ENCODE results near the gene MFSD6. TPM values are rescaled to one million over a fixed set of nuclear protein-coding genes. Genes with fewer than 3 reads are reported as not detected.

MFSD6 gene
- total and polyA plus RNA-seq, 9 donors, result 7.7 to 68.1 (median 11.8) TPM

DNA sequence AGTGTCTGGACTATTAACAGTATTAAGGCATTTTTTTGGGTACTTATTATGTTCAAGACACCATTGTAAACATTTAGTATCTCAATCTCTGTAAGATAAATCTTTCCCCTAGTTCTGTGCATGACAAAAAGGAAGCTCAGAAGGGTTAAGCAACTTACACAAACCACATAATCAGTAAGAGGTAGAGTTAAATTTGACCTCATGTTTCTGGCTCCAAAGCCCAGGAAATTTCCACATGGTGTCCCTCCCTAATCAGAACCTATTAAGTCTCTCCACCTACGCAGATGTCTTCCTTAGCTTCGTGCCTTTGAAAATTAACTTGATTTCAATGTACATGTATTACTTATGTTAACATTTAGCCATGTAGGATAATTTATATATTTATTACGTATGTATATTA, 2.0 kb downstream of the MFSD6 start:
- TF ChIP-seq, protein P1, sequence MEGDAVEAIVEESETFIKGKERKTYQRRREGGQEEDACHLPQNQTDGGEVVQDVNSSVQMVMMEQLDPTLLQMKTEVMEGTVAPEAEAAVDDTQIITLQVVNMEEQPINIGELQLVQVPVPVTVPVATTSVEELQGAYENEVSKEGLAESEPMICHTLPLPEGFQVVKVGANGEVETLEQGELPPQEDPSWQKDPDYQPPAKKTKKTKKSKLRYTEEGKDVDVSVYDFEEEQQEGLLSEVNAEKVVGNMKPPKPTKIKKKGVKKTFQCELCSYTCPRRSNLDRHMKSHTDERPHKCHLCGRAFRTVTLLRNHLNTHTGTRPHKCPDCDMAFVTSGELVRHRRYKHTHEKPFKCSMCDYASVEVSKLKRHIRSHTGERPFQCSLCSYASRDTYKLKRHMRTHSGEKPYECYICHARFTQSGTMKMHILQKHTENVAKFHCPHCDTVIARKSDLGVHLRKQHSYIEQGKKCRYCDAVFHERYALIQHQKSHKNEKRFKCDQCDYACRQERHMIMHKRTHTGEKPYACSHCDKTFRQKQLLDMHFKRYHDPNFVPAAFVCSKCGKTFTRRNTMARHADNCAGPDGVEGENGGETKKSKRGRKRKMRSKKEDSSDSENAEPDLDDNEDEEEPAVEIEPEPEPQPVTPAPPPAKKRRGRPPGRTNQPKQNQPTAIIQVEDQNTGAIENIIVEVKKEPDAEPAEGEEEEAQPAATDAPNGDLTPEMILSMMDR (IDR thresholded peaks at IDR 0.05), result no peak
- TF ChIP-seq EP300 (IDR thresholded peaks at IDR 0.05), result no peak
- H3K4me3 ChIP-seq, result no peak overlapping the region
- WGBS, 3 donors, result 69 to 87% (median 77%) methylated on average over 3 of the region's 3 CpGs
- DNase-seq, result no peak
- no peaks in the 10 kb centered on the region for H3K36me3 ChIP-seq
- intact Hi-C loops (cut with DNase I), result no loop called here
- no peaks in the 10 kb centered on the region for H3K27me3 ChIP-seq
- H3K9me3 ChIP-seq, result no peaks in the 10 kb centered on the region
- peaks cover 3% of the 10 kb centered on the region for H3K4me1 ChIP-seq (ENCODE audit: insufficient read depth)
- H3K27ac ChIP-seq, result no peak overlapping the region

DNA sequence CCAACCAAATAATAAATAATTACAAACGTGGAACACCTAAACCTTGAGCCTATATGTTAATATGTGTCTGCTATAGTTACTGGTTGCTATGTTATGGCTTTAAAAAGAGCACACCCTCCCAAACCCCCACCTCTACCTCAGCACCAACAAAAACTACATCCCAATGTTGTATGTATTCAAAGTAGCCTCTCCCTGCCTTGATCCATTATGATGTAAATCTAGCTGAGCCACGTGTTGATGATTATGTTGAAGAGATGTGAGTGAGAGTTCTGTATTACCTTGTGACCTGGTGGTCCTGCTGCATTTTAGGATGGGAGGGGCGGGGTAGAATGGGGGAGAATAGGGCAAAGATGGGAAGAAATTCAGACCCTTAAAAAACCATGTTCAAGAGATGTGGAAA, 4.8 kb downstream of the MFSD6 start:
- WGBS, 3 donors, result 72 to 77% (median 77%) methylated on average over 3 of the region's 3 CpGs
- no peak overlapping the region for H3K4me3 ChIP-seq
- no peak for DNase-seq
- H3K4me1 ChIP-seq (ENCODE audit: insufficient read depth), result no peaks in the 10 kb centered on the region
- TF ChIP-seq POLR2A (IDR thresholded peaks at IDR 0.05), result no peak
- TF ChIP-seq EP300 (IDR thresholded peaks at IDR 0.05), result no peak
- TF ChIP-seq, protein P1 (IDR thresholded peaks at IDR 0.05), result no peak
- H3K9me3 ChIP-seq, result no peaks in the 10 kb centered on the region
- H3K27me3 ChIP-seq, result no peaks in the 10 kb centered on the region
- no peak overlapping the region for H3K27ac ChIP-seq
- intact Hi-C loops (cut with DNase I), result no loop called here
- H3K36me3 ChIP-seq, result no peaks in the 10 kb centered on the region

DNA sequence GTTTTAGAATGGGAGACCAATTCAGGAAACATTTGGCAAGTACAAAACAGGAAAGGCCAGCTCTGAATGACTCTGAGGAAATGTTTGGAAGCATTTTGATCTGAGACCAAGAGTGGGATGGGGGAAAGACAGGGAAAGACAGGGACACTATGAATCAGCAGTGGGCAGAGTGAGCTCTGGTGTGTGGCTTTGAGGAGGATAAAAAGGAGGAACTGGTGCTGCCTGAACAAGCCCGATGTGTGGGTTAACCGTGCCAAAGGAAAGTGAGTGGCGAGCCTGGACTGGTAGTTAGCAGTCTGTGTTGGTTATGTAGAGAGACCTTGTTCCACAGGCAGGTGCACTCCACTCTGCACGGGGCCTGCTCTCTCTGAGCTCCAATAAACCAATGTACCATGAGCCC, 5.3 kb downstream of the MFSD6 start:
- H3K4me3 ChIP-seq, result no peak overlapping the region
- no peaks in the 10 kb centered on the region for H3K27me3 ChIP-seq
- DNase-seq, result no peak
- WGBS, 3 donors, result 83 to 88% (median 86%) methylated on average over 4 of the region's 4 CpGs
- no peak overlapping the region for H3K27ac ChIP-seq
- no peaks in the 10 kb centered on the region for H3K9me3 ChIP-seq
- no peaks in the 10 kb centered on the region for H3K36me3 ChIP-seq
- H3K4me1 ChIP-seq (ENCODE audit: insufficient read depth), result no peaks in the 10 kb centered on the region
- TF ChIP-seq EP300 (IDR thresholded peaks at IDR 0.05) (no peak), POLR2A (IDR thresholded peaks at IDR 0.05) (no peak)
- TF ChIP-seq, protein P1 (IDR thresholded peaks at IDR 0.05), result no peak
- intact Hi-C loops (cut with DNase I), result no loop called here

DNA sequence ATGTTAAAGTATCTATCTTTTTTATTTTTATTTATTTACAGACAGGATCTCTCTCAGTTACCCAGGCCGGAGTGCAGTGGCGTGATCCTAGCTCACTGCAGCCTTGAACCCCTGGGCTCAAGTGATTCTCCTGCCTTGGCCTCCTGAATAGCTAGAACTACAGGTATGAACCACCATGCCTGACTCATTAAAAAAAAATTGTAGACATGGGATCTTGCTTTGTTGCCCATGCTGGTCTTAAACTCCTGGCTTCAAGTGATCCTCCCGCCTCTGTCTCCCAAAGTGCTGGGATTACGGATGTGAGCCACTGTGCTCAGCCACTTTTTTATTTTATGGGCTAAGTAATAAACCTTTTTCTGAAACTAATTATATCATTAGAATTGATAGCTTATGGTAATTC, 7.1 kb downstream of the MFSD6 start:
- no peak for TF ChIP-seq EP300 (IDR thresholded peaks at IDR 0.05)
- TF ChIP-seq, protein P1 (IDR thresholded peaks at IDR 0.05), result no peak
- TF ChIP-seq POLR2A (IDR thresholded peaks at IDR 0.05), result no peak
- WGBS, 3 donors, result 97 to 99% (median 98%) methylated on average over 4 of the region's 4 CpGs
- Histone ChIP-seq H3K27me3 (no peaks in the 10 kb centered on the region), H3K4me3 (no peak overlapping the region), H3K27ac (no peak overlapping the region), H3K36me3 (no peaks in the 10 kb centered on the region), H3K4me1 (ENCODE audit: insufficient read depth) (no peaks in the 10 kb centered on the region), H3K9me3 (no peaks in the 10 kb centered on the region)
- no peak for DNase-seq
- intact Hi-C loops (cut with DNase I), result no loop called here

Data from ovary (tissue), 9 donors.